ENCODE data around the gene ZDHHC3. TPM values are rescaled to one million over a fixed set of nuclear protein-coding genes. Genes with fewer than 3 reads are reported as not detected.

The ZDHHC3 gene
- total and polyA plus RNA-seq, 9 donors = 28.6 to 81.2 (median 46.2) TPM

GRCh38 chr3:44982817-44983216, 6.8 kb upstream of the ZDHHC3 start:
- intact Hi-C loops (cut with DNase I) = no loop called here
- peaks cover 4% of the 10 kb centered on the region for H3K4me1 ChIP-seq (ENCODE audit: insufficient read depth)
- H3K27me3 ChIP-seq = no peaks in the 10 kb centered on the region
- H3K4me3 ChIP-seq = no peak overlapping the region
- no peak for TF ChIP-seq EP300 (IDR thresholded peaks at IDR 0.05)
- TF ChIP-seq POLR2A (IDR thresholded peaks at IDR 0.05) = no peak
- TF ChIP-seq CTCF (IDR thresholded peaks at IDR 0.05) = no peak
- H3K36me3 ChIP-seq = no peaks in the 10 kb centered on the region
- no peaks in the 10 kb centered on the region for H3K9me3 ChIP-seq
- no peak overlapping the region for H3K27ac ChIP-seq
- DNase-seq = no peak
- WGBS, 3 donors = 90 to 92% (median 92%) methylated on average over 3 of the region's 3 CpGs

- Histone ChIP-seq H3K27ac (no peak overlapping the region), H3K27me3 (no peaks in the 10 kb centered on the region), H3K9me3 (no peaks in the 10 kb centered on the region), H3K4me3 (no peak overlapping the region), H3K4me1 (ENCODE audit: insufficient read depth) (peaks cover 5% of the 10 kb centered on the region), H3K36me3 (no peaks in the 10 kb centered on the region)
- 91 to 93% (median 92%) methylated on average over 4 of the region's 4 CpGs for WGBS, 3 donors
- no peak for DNase-seq
- TF ChIP-seq CTCF (IDR thresholded peaks at IDR 0.05) = no peak
- no peak for TF ChIP-seq POLR2A (IDR thresholded peaks at IDR 0.05)
- TF ChIP-seq EP300 (IDR thresholded peaks at IDR 0.05) = no peak
- intact Hi-C loops (cut with DNase I) = no loop called here
These were observed 5.8 kb upstream of the ZDHHC3 start for GRCh38 chr3:44981751-44982150.

- H3K4me1 ChIP-seq (ENCODE audit: insufficient read depth) = peaks cover 5% of the 10 kb centered on the region
- TF ChIP-seq POLR2A (IDR thresholded peaks at IDR 0.05) = no peak
- no peak for TF ChIP-seq CTCF (IDR thresholded peaks at IDR 0.05)
- TF ChIP-seq EP300 (IDR thresholded peaks at IDR 0.05) = no peak
- intact Hi-C loops (cut with DNase I) = no loop called here
- 90 to 96% (median 94%) methylated on average over 1 of the region's 1 CpG for WGBS, 3 donors
- H3K9me3 ChIP-seq = no peaks in the 10 kb centered on the region
- no peaks in the 10 kb centered on the region for H3K36me3 ChIP-seq
- no peak for DNase-seq
- H3K27me3 ChIP-seq = no peaks in the 10 kb centered on the region
- H3K4me3 ChIP-seq = no peak overlapping the region
- no peak overlapping the region for H3K27ac ChIP-seq
These were observed 5.2 kb upstream of the ZDHHC3 start for GRCh38 chr3:44981220-44981619.

GRCh38 chr3:44974416-44974815, 1.6 kb downstream of the ZDHHC3 start:
- no peaks in the 10 kb centered on the region for H3K27me3 ChIP-seq
- TF ChIP-seq CTCF (IDR thresholded peaks at IDR 0.05) = no peak
- no peak for TF ChIP-seq EP300 (IDR thresholded peaks at IDR 0.05)
- TF ChIP-seq POLR2A (IDR thresholded peaks at IDR 0.05) = no peak
- no peaks in the 10 kb centered on the region for H3K9me3 ChIP-seq
- DNase-seq = no peak
- H3K4me1 ChIP-seq (ENCODE audit: insufficient read depth) = peaks cover 14% of the 10 kb centered on the region
- H3K4me3 ChIP-seq = no peak overlapping the region
- H3K36me3 ChIP-seq = no peaks in the 10 kb centered on the region
- H3K27ac ChIP-seq = no peak overlapping the region
- WGBS, 3 donors = 80 to 90% (median 80%) methylated on average over 4 of the region's 4 CpGs
- intact Hi-C loops (cut with DNase I) = no loop called here
